ENCODE data around the gene ARHGAP1. TPM values are rescaled to one million over a fixed set of nuclear protein-coding genes. Genes with fewer than 3 reads are reported as not detected.
A peak's percentile ranks its signal among the peaks of the same experiment; 100 is the strongest.

The ARHGAP1 gene
- total RNA-seq, 4 donors from 2014 or later = 73.1 to 139 (median 92.3) TPM

DNA sequence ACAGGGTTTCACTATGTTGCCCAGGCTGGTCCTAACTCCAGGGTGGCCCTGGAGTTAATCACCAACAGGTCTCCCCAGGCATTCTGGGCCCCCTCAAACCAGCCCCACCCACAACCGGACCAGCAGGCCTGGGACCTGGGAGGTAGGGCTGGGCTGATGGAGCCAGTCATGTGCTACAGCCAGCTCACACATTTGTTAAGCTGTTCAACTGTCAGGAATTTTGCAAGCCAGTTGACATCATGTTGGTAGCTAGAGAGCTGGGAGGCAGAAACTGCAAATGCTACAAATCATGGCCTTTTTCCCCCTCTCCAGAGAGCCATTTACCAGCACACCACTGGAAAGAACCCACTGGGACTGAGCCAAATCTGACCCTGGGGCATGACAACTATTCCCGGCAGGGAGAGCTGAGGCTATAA, 6.8 kb downstream of the ARHGAP1 start:
- intact Hi-C loops (cut with DNase I) = no loop called here
- H3K27me3 ChIP-seq = no peaks in the 10 kb centered on the region
- no peaks in the 10 kb centered on the region for H3K9me3 ChIP-seq
- H3K36me3 ChIP-seq = peaks cover 31 to 87% (median 75%) of the 10 kb centered on the region in 4 donors
- no peak overlapping the region for H3K4me3 ChIP-seq
- no peak for TF ChIP-seq EP300 (IDR thresholded peaks at IDR 0.05)
- TF ChIP-seq POLR2AphosphoS5 (IDR thresholded peaks at IDR 0.05) = peak; percentile 14 to 20
- H3K4me1 ChIP-seq = peaks cover 36 to 52% (median 50%) of the 10 kb centered on the region in 4 donors
- DNase-seq (ENCODE audit: extremely low spot score) = no peak
- peak overlapping the region; percentile 40 to 65 (median 55) for H3K27ac ChIP-seq (replicated peaks in 1 of 4)
- 56% methylated on average over 1 of the region's 2 CpGs for WGBS

DNA sequence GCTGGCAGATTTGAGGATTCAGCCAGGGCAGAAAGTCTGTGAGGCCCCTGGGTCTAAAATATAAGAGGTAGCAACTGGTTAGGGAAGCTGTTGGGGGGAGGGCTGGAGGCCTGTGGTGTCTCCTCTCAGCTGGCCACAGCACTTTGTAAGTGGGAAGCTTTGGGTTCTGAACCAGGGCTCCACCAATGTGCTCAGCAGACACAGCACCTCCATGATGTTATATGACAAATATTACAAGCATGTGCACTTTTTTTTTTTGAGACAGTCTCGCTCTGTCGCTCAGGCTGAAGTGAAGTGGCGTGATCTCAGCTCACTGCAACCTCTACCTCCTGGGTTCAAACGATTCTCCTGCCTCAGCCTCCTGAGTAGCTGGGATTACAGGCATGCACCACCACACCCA, 8.0 kb downstream of the ARHGAP1 start:
- Histone ChIP-seq H3K36me3 (peaks cover 31 to 98% (median 85%) of the 10 kb centered on the region in 4 donors), H3K27me3 (no peaks in the 10 kb centered on the region), H3K4me1 (peaks cover 31 to 50% (median 47%) of the 10 kb centered on the region in 4 donors), H3K27ac (replicated peaks in 1 of 4) (no peak overlapping the region), H3K4me3 (no peak overlapping the region), H3K9me3 (no peaks in the 10 kb centered on the region)
- 80% methylated on average over 4 of the region's 4 CpGs for WGBS
- no peak for DNase-seq (ENCODE audit: extremely low spot score)
- no peak for TF ChIP-seq POLR2A (IDR thresholded peaks at IDR 0.05; ENCODE audit: low read depth)
- TF ChIP-seq, protein P1, sequence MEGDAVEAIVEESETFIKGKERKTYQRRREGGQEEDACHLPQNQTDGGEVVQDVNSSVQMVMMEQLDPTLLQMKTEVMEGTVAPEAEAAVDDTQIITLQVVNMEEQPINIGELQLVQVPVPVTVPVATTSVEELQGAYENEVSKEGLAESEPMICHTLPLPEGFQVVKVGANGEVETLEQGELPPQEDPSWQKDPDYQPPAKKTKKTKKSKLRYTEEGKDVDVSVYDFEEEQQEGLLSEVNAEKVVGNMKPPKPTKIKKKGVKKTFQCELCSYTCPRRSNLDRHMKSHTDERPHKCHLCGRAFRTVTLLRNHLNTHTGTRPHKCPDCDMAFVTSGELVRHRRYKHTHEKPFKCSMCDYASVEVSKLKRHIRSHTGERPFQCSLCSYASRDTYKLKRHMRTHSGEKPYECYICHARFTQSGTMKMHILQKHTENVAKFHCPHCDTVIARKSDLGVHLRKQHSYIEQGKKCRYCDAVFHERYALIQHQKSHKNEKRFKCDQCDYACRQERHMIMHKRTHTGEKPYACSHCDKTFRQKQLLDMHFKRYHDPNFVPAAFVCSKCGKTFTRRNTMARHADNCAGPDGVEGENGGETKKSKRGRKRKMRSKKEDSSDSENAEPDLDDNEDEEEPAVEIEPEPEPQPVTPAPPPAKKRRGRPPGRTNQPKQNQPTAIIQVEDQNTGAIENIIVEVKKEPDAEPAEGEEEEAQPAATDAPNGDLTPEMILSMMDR (IDR thresholded peaks at IDR 0.05) = no peak
- no peak for TF ChIP-seq POLR2AphosphoS5 (IDR thresholded peaks at IDR 0.05)
- no peak for TF ChIP-seq EP300 (IDR thresholded peaks at IDR 0.05)
- intact Hi-C loops (cut with DNase I) = no loop called here

DNA sequence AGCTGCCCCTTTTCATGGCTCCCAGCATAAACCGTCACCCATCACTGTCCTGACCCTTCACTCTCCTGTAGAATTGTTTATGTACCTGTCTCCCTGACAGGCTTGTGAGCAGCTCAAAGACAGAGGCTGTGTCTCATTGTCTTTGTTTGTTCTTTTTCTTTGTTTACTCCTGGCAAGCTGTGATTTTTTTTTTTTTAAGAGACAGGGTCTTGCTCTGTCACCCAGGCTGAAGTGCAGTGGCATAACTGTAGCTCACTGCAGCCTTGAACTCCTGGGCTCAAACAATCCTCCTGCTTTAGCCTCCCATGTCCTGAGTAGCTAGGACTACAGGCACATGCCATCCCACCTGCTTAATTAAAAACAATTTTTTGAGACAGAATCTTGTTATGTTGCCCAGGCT, 9.7 kb downstream of the ARHGAP1 start:
- WGBS = 96% methylated on average over 1 of the region's 1 CpG
- Histone ChIP-seq H3K9me3 (no peaks in the 10 kb centered on the region), H3K27ac (replicated peaks in 1 of 4) (no peak overlapping the region), H3K4me1 (peaks cover 21 to 41% (median 37%) of the 10 kb centered on the region in 4 donors), H3K27me3 (no peaks in the 10 kb centered on the region), H3K36me3 (peaks cover 35 to 100% (median 93%) of the 10 kb centered on the region in 4 donors), H3K4me3 (no peak overlapping the region)
- intact Hi-C loops (cut with DNase I) = no loop called here
- TF ChIP-seq EP300 (IDR thresholded peaks at IDR 0.05) (no peak), POLR2AphosphoS5 (IDR thresholded peaks at IDR 0.05) (no peak), POLR2A (IDR thresholded peaks at IDR 0.05; ENCODE audit: low read depth) (no peak)
- TF ChIP-seq, protein P1 (IDR thresholded peaks at IDR 0.05) = no peak
- no peak for DNase-seq (ENCODE audit: extremely low spot score)

DNA sequence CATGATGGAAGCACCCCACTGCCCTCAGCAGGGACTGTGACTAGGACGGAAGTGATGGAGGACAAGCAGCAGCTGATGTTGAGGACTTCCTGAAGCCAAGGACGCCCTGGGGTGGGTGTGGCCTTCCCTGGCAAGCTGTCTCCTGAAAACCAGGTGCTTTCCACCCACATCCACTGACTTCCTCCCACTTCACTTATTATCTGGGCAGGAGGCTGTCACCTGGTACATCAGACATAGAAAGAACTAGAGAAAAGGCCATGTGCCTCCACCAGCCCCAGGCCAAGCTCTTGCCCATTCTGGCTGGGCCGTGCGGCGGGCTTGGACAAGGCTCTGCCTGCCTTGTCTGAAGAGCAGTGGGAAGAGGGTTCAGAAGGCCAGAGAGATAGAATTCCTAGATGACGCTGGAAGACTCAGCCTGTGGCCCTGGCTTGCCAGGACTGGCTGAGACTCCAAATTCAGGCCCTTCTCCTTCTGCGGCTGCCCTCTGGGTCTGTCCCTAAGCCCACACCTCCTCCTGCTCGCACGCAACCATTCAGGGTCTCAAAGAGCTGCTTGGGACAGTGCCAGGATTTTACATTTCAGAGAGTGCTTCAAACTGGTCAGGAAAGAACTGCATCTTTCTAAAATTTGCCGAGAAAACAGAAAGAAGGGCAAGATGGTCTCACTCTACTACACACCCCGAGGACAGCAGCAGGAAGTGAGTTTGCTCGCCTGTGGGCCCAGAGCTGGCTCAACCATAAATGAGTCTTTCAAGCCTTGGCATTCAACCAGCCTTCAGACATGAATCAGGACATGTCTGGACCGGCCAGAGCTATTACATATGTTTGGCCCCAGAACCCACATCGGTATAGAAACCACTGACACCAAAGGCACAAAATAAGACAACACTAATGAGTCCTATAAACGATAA, 13.3 kb downstream of the ARHGAP1 start:
- Histone ChIP-seq H3K4me1 (peaks cover 30 to 43% (median 37%) of the 10 kb centered on the region in 4 donors), H3K9me3 (no peaks in the 10 kb centered on the region), H3K4me3 (no peak overlapping the region), H3K36me3 (peaks cover 10 to 89% (median 73%) of the 10 kb centered on the region in 4 donors), H3K27ac (replicated peaks in 1 of 4) (peak overlapping the region; percentile 48 to 66 (median 58)), H3K27me3 (no peaks in the 10 kb centered on the region)
- TF ChIP-seq, protein P1 (IDR thresholded peaks at IDR 0.05) = no peak
- no peak for TF ChIP-seq EP300 (IDR thresholded peaks at IDR 0.05)
- no peak for TF ChIP-seq POLR2AphosphoS5 (IDR thresholded peaks at IDR 0.05)
- intact Hi-C loops (cut with DNase I) = no loop called here
- DNase-seq (ENCODE audit: extremely low spot score) = no peak
- WGBS = 64% methylated on average over 15 of the region's 15 CpGs

DNA sequence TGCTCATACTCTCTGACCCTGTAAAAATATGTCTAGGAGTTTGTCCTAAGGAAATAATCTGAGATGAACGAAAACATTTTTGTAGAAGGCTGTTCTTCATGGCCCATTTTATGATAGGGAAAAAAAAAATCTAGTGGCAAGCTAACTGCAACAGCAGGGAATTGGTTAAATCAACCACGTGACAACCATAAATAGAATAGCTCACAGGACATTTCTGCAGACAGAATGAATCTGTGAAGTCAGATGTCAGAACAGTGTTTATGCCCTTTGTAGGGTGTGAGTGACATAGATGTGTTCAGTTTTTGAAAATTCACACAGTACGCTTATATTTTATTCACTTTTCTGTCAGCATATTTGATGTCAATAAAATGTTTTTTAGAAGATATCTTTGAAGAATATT, 16.1 kb downstream of the ARHGAP1 start:
- no peak for DNase-seq (ENCODE audit: extremely low spot score)
- TF ChIP-seq POLR2A (IDR thresholded peaks at IDR 0.05; ENCODE audit: low read depth) (no peak), POLR2AphosphoS5 (IDR thresholded peaks at IDR 0.05) (no peak), EP300 (IDR thresholded peaks at IDR 0.05) (no peak)
- TF ChIP-seq, protein P1 (IDR thresholded peaks at IDR 0.05) = no peak
- intact Hi-C loops (cut with DNase I) = no loop called here
- no peak overlapping the region for H3K4me3 ChIP-seq
- 62% methylated on average over 3 of the region's 3 CpGs for WGBS
- H3K27ac ChIP-seq (replicated peaks in 1 of 4) = peak overlapping the region in 3 of 4 donors; percentile 52 to 60 (median 57)
- no peaks in the 10 kb centered on the region for H3K27me3 ChIP-seq
- peaks cover 30 to 43% (median 37%) of the 10 kb centered on the region in 4 donors for H3K4me1 ChIP-seq
- H3K9me3 ChIP-seq = no peaks in the 10 kb centered on the region
- H3K36me3 ChIP-seq = peaks cover 26 to 89% (median 74%) of the 10 kb centered on the region in 4 donors
